ENCODE measurements around the gene ZDHHC11. TPM values are rescaled to one million over a fixed set of nuclear protein-coding genes. Genes with fewer than 3 reads are reported as not detected.
"Not testable (repeated sequence)": the region's sequence is repeated elsewhere in the genome, so short reads cannot be mapped to it uniquely, and the experiment has no call there.

Gene ZDHHC11
- total RNA-seq, 2 donors from 2014 or later: 10.8 to 16.2 TPM

DNA sequence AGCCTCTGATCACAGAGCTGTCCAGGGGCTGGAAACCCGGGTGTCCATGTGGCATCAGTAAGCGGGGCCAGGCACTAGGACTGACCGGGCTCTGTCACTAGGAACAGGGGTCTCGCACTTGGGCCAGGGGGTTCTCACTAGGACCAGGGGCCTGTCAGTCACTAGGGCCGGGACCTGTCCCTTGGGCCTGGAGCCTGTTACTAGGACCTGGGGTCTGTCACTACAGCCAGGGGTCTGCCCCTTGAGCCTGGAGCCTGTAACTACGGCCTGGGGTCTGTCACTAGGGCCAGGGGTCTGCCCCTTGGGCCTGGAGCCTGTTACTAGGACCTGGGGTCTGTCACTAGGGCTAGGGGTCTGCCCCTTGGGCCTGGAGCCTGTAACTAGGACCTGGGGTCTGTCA lies 76.5 kb downstream of the ZDHHC11 start:
- H3K4me3 ChIP-seq; H3K9me3 ChIP-seq; H3K27me3 ChIP-seq; DNase-seq (ENCODE audit: low spot score); H3K36me3 ChIP-seq: not testable (repeated sequence)
- H3K4me1 ChIP-seq: peaks cover 0 to 53% of the 10 kb centered on the region in 2 donors
- H3K27ac ChIP-seq: peak overlapping the region; percentile 35 to 57

DNA sequence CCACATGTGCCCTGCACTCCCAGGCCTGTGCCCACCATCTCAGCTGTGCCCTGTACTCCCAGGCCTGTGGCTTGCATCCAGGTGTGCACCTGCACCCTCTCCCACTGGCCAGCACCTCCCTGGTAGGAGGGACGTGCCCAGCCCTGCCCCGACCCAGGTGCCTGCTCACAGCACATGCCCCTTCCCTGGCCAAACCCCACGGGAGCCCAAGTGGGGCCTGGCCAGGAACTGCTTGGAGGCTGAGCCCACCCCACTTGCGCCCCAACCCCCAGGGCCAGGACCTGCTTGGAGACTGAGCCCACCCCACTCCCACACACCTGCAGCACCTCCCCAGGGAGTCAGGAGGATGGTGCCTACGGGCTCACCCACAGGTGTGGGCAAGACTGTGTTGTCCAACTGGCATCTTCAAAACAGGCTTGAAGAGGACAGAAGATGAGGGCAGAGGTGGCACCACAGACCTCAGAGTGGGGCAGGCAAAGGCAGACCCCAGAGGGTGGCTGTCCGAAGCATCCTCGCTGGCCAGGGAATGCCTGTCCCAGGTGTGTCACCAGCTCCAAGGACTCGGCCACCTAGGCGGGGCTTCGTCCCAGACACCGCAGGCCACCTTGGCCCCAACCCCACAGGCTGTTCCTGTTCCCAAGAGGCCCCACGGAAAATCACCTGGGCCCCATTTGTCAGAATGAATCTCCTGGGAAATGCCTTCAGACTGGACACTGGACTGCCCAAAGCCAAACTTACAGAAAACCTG lies 77.1 kb downstream of the ZDHHC11 start:
- Histone ChIP-seq H3K4me1 (peaks cover 0 to 53% of the 10 kb centered on the region in 2 donors), H3K27ac (peak overlapping the region in 1 of 2 donors; percentile 57), H3K27me3 (no peaks in the 10 kb centered on the region), H3K36me3 (no peaks in the 10 kb centered on the region), H3K9me3 (no peaks in the 10 kb centered on the region), H3K4me3 (no peak overlapping the region)
- DNase-seq (ENCODE audit: low spot score): no peak
- TF ChIP-seq, protein P1, sequence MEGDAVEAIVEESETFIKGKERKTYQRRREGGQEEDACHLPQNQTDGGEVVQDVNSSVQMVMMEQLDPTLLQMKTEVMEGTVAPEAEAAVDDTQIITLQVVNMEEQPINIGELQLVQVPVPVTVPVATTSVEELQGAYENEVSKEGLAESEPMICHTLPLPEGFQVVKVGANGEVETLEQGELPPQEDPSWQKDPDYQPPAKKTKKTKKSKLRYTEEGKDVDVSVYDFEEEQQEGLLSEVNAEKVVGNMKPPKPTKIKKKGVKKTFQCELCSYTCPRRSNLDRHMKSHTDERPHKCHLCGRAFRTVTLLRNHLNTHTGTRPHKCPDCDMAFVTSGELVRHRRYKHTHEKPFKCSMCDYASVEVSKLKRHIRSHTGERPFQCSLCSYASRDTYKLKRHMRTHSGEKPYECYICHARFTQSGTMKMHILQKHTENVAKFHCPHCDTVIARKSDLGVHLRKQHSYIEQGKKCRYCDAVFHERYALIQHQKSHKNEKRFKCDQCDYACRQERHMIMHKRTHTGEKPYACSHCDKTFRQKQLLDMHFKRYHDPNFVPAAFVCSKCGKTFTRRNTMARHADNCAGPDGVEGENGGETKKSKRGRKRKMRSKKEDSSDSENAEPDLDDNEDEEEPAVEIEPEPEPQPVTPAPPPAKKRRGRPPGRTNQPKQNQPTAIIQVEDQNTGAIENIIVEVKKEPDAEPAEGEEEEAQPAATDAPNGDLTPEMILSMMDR (IDR thresholded peaks at IDR 0.05): no peak

DNA sequence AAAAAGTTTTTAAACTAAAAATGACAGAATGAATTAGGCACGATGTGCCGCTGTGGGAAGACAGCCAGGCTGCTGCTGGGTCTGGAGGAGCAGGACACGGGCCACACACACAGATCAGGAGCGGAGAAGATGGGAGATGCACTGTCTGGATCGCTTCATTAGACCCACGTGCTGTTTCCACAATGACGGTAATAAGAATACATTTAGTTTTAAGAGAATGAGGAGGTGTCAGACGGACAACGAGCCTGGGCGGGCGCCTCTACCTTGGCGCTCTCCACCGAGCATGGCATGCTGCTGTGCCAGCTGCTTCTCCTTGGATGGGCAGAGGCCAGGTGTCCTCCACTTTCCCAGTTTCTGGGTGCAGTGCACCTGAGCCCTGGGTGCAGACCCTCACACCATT lies 77.9 kb downstream of the ZDHHC11 start:
- not testable (repeated sequence) for DNase-seq (ENCODE audit: low spot score); H3K27me3 ChIP-seq; H3K9me3 ChIP-seq; H3K4me3 ChIP-seq; H3K36me3 ChIP-seq
- Histone ChIP-seq H3K27ac (peak overlapping the region in 1 of 2 donors; percentile 57), H3K4me1 (peaks cover 0 to 53% of the 10 kb centered on the region in 2 donors)

DNA sequence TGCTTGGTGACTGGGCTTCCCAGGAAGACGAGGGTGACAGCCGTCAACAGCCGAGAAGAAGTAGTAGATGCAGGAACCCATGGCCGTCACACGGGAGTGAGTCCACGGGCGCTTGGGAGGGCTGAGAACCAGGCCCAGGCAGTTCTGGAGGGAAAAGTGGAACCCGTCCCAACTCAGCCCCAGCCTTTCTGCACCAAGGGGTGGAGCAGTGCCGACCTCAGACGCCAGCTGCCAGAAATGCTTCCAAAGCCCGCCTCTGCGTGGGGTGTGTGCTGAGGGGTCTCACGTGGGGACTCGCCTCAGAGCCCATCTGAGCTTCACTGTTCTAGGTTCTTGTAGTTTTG lies 78.3 kb downstream of the ZDHHC11 start:
- not testable (repeated sequence) for DNase-seq (ENCODE audit: low spot score); H3K27me3 ChIP-seq
- peak overlapping the region in 1 of 2 donors; percentile 57 for H3K27ac ChIP-seq

DNA sequence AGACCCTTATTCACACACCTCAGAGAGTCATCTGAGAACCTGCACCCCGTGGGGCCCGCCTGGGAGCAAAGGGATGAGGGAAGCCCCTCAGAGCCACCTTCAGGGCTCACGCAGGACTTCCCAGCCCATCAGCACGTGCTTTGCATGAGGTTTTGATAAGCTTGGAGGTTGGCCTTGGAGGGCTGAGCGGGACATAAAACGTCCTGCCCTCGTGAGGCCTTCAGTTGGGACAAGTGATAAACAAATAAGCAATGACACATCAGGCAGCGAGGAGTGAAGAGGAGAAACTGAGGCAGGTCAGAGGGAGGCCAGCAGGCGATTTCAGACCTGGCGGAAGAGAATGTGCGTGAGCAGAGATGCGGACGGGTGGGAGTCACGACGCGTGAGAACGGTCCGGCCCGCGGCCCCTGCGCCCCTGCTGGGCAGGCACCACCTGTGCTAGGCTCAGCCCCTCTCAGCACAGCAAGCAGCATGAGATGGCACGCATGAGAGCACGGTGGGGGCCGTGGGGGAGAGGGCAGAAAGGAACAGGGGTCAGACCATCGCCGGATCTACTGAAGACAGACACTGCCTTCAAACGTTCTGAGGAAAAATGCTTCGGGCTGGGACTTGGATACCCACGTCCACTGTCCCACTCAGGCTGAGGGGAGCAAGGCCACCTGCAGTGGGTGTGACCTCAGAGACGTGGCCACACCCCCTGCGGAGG lies 78.8 kb downstream of the ZDHHC11 start:
- peaks cover 0 to 51% of the 10 kb centered on the region in 2 donors for H3K4me1 ChIP-seq
- H3K27ac ChIP-seq; H3K4me3 ChIP-seq; H3K9me3 ChIP-seq; H3K27me3 ChIP-seq; H3K36me3 ChIP-seq; DNase-seq (ENCODE audit: low spot score): not testable (repeated sequence)

More for the DNA sequence above, 78.3 kb downstream of the ZDHHC11 start:
- not testable (repeated sequence) for H3K9me3 ChIP-seq, H3K4me3 ChIP-seq, H3K36me3 ChIP-seq
- peaks cover 0 to 53% of the 10 kb centered on the region in 2 donors for H3K4me1 ChIP-seq

DNA sequence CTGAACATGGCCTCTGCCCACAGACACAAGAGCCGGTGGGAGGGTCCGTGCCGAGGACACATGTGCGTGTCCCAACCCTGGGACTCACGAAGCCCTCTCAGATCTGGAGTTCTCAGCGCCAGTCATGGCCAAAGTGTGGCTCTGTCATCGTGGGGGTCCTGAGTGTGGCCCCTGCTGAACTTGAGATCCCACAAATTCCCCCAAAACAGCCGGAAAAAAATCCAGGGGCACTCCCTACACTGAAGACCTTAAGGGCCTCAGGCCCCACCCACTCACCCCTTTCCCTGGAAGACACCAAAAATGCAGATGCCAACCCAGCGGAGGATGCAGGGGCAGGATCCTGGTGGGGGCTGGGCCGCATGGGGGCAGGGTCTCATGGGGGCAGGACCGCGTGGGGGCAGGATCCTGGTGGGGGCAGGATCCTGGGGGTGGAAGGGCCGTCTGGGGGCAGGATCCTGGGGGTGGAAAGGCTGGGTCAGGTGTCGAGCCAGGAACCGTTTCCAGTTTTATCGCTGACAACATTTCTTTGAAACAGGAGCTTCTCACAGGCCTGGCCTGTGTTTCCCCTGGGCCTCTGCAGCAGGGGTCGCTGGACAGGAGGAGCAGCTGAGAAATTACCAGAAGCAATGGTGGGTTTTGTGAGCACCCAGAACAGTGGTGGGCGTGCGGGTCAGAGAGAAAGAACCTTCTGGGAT lies 79.6 kb downstream of the ZDHHC11 start:
- not testable (repeated sequence) for H3K9me3 ChIP-seq; H3K27me3 ChIP-seq; DNase-seq (ENCODE audit: low spot score); H3K4me3 ChIP-seq
- peak overlapping the region in 1 of 2 donors; percentile 1 for H3K27ac ChIP-seq
- peaks cover 0 to 43% of the 10 kb centered on the region in 2 donors for H3K4me1 ChIP-seq
- peaks cover 11% of the 10 kb centered on the region for H3K36me3 ChIP-seq

DNA sequence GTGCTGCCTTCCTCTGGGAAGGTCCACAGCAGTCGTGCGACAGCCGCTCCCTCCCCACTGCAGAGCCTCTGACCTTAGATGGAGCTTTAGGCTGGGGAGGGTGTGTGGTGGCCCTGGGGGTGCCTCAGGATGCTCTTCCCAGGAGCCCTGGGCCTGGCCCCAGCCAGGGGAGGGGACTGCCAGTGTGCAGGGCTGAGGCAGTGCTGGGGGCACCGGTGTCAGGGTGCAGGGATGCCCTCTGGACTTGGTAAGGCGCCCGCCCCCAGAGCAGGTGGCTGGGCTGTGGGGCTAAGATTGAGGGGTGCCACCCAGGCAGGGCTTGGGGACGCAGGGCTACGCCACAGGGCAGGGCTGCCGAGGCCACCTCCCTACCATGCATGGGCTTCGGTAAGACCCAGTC lies 80.2 kb downstream of the ZDHHC11 start:
- peaks cover 17% of the 10 kb centered on the region for H3K36me3 ChIP-seq
- H3K4me3 ChIP-seq; H3K27me3 ChIP-seq; H3K9me3 ChIP-seq; DNase-seq (ENCODE audit: low spot score): not testable (repeated sequence)
- peaks cover 0 to 37% of the 10 kb centered on the region in 2 donors for H3K4me1 ChIP-seq
- peak overlapping the region in 1 of 2 donors; percentile 56 for H3K27ac ChIP-seq

DNA sequence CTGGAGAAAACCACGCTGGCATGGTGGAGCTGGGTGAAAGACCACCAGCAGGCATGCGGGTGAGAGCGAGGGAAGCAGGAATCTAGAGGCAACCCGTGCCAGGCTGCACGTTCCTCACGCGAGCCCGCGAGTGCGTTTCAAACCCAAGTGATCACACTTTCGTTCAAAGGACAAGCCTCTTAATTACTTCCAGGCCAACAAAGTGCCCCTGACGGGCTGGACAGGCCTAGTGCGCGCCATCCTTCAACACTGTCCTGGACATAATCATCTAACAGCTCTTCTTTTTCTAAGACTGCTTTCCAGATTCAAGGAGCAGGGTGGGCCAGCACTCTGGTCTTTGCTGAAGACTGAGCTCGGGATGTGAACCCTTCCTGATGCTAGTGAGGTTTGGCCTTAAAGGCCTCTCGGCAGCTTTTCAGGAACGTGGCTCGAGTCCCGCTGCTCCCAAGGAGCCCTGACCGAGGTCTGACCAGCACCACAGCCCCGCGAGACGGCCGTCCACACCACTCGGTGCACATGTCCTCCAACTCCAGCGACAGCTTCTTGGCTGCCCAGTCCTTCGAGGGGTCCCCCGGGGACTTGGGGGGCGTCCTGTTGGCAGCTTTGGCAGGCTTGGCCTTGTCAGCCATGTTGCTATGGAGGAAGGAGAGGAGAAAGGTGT lies 81.2 kb downstream of the ZDHHC11 start:
- not testable (repeated sequence) for H3K4me3 ChIP-seq; H3K27me3 ChIP-seq; DNase-seq (ENCODE audit: low spot score); H3K9me3 ChIP-seq
- peaks cover 0 to 28% of the 10 kb centered on the region in 2 donors for H3K4me1 ChIP-seq
- peak overlapping the region in 1 of 2 donors; percentile 67 for H3K27ac ChIP-seq
- H3K36me3 ChIP-seq: peaks cover 21% of the 10 kb centered on the region
